B cell (primary cell): ENCODE measurements around the gene KIF2A. TPM values are rescaled to one million over a fixed set of nuclear protein-coding genes. Genes with fewer than 3 reads are reported as not detected.

Experiments
- ATAC-seq: fragments of 200-7000 bp; cut with Tn5 transposase; one replicate; pipeline ENCODE4 v1.10.0; 2021; ENCODE audit warnings: low read depth, mild to moderate bottlenecking, moderate number of reproducible peaks, moderate library complexity
- CTCF ChIA-PET: fragments of 350-600 bp; sonication (Branson Sonifier 250); formaldehyde crosslinking; loops from one replicate; lab custom pipeline; 2021; ENCODE audit warnings: antibody characterized with exemption, inconsistent platforms; lab: Charles Lee
- POLR2A ChIA-PET: fragments of 350-600 bp; sonication (Branson Sonifier 250); formaldehyde crosslinking; loops from one replicate; lab custom pipeline; 2021; ENCODE audit warnings: antibody characterized with exemption; lab: Charles Lee
- DNase-seq: peaks from one replicate; pipeline ENCODE4 v3.0.0; 2013
- H2AFZ ChIP-seq: 2 replicates; pipeline ENCODE4 v1.6.1; 2012; ENCODE audit warnings: mild to moderate bottlenecking, low read depth, low read length; ENCODE audit not compliant: insufficient read depth, poor library complexity, severe bottlenecking
- H3K27ac ChIP-seq, 2 donors: 1 replicate in 1 of 2; 2 replicates in 1 of 2; pipeline ENCODE4 v1.5.1; 2012 to 2013; ENCODE audit warnings: low read length in 2 of 2, mild to moderate bottlenecking in 2 of 2, moderate library complexity in 1 of 2
- H3K27me3 ChIP-seq, 4 experiments: fragments of 200-600 bp in 1 of 4; sonication (generic) in 1 of 4; replicated peaks in 1 of 4; 1 replicate in 2 of 4; 2 replicates in 2 of 4; pipeline versions ENCODE4 v1.6.1 to v1.7.0; 2013 to 2016; ENCODE audit warnings: low read length in 3 of 4, mild to moderate bottlenecking in 2 of 4, mixed read lengths in 1 of 4, moderate library complexity in 1 of 4; ENCODE audit not compliant: insufficient read depth in 4 of 4, control insufficient read depth in 3 of 4; ENCODE audit errors: control extremely low read depth in 1 of 4
- H3K36me3 ChIP-seq, 2 experiments: replicated peaks in 1 of 2; 1 replicate in 1 of 2; 2 replicates in 1 of 2; pipeline versions ENCODE4 v1.6.1 to v1.7.1; 2013; ENCODE audit warnings: low read length in 1 of 2; ENCODE audit not compliant: insufficient read depth in 2 of 2, control insufficient read depth in 1 of 2; ENCODE audit errors: control extremely low read depth in 1 of 2, extremely low read depth in 1 of 2
- H3K4me1 ChIP-seq, 2 donors: fragments of 200-600 bp in 1 of 2; sonication (generic) in 1 of 2; 1 replicate in 1 of 2; 2 replicates in 1 of 2; pipeline versions ENCODE4 v1.5.1 to v1.6.1; 2013 to 2017; ENCODE audit warnings: low read length in 2 of 2; ENCODE audit not compliant: control insufficient read depth in 2 of 2, insufficient read depth in 2 of 2
- H3K4me2 ChIP-seq: replicated peaks from 2 replicates; pipeline ENCODE3; 2012; ENCODE audit warnings: mild to moderate bottlenecking, low read depth, low read length; ENCODE audit not compliant: poor library complexity, severe bottlenecking
- H3K4me3 ChIP-seq, 5 experiments: fragments of 200-600 bp in 1 of 5; sonication (generic) in 1 of 5; 1 replicate in 3 of 5; 2 replicates in 2 of 5; pipeline versions ENCODE4 v1.5.1 to v1.7.0; 2011 to 2016; ENCODE audit warnings: low read length in 4 of 5, mild to moderate bottlenecking in 4 of 5, low read depth in 2 of 5, control low read depth in 1 of 5, moderate library complexity in 1 of 5; ENCODE audit not compliant: insufficient read depth in 1 of 5; ENCODE audit errors: control extremely low read depth in 1 of 5, extremely low read depth in 1 of 5
- H3K79me2 ChIP-seq: fragments of 200-600 bp; sonication (generic); one replicate; pipeline ENCODE4 v1.6.0; 2016; ENCODE audit warnings: low read length; ENCODE audit not compliant: control insufficient read depth, insufficient read depth
- H3K9ac ChIP-seq: fragments of 200-600 bp; sonication (generic); 2 replicates; pipeline ENCODE4 v1.6.1; 2017; ENCODE audit warnings: mild to moderate bottlenecking, low read length, moderate library complexity
- H3K9me3 ChIP-seq, 3 donors: one replicate each; pipeline versions ENCODE4 v1.6.1 to v1.7.1; 2013; ENCODE audit warnings: low read length in 2 of 3; ENCODE audit not compliant: control insufficient read depth in 2 of 3, insufficient read depth in 1 of 3; ENCODE audit errors: control extremely low read depth in 1 of 3
- H4K20me1 ChIP-seq: 2 replicates; pipeline ENCODE4 v1.6.0; 2012; ENCODE audit warnings: mild to moderate bottlenecking, low read length; ENCODE audit not compliant: insufficient read depth, control insufficient read depth, poor library complexity, severe bottlenecking
- H3K27ac Mint-ChIP-seq: one replicate; pipeline ENCODE4 v1.8.0; 2021; ENCODE audit warnings: mixed read lengths
- H3K27me3 Mint-ChIP-seq: one replicate; pipeline ENCODE4 v1.8.0; 2021; ENCODE audit warnings: mixed read lengths
- H3K4me1 Mint-ChIP-seq: one replicate; pipeline ENCODE4 v1.8.0; 2021; ENCODE audit warnings: mixed read lengths
- H3K4me3 Mint-ChIP-seq: one replicate; pipeline ENCODE4 v1.8.0; 2021; ENCODE audit warnings: mixed read lengths
- H3K9me3 Mint-ChIP-seq: one replicate; pipeline ENCODE4 v1.8.0; 2022; ENCODE audit warnings: mixed read lengths; ENCODE audit not compliant: insufficient read depth
- EZH2 ChIP-seq: IDR thresholded peaks from 2 replicates; pipeline ENCODE4 v1.6.1; 2012; ENCODE audit warnings: borderline replicate concordance, low read depth, mild to moderate bottlenecking, moderate library complexity, low read length; ENCODE audit not compliant: insufficient read depth, poor library complexity, severe bottlenecking
- WGBS: methylation state at CpG from one replicate; pipeline ENCODE4 v1.1.5; 2013; ENCODE audit warnings: missing lambda C conversion rate; ENCODE audit not compliant: insufficient coverage; 5-methylcytosine and 5-hydroxymethylcytosine counted together
- intact Hi-C: fragments of 100-400 bp; cut with micrococcal nuclease; formaldehyde crosslinking; loops from one replicate; pipeline ENCODE4 v1.10.0; 2022
- polyA plus RNA-seq: library from polyadenylated mRNA; depleted of rRNA; stranded (reverse); fragments of >200 nt; gene quantifications from 2 replicates; pipeline ENCODE4 v1.2.3, GENCODE V29; 2012
- total RNA-seq, 2 donors: library from RNA; stranded (reverse); fragments of 120-200 nt in 1 of 2; gene quantifications; 1 replicate in 1 of 2; 2 replicates in 1 of 2; pipeline versions ENCODE4 v1.2.3 to v1.2.4, GENCODE V29; 2013 to 2022
- TF ChIP-seq, protein P1 (sequence below): fragments of 200-600 bp; IDR thresholded peaks from one replicate; pipeline ENCODE4 v1.8.0; 2022; ENCODE audit warnings: antibody characterized with exemption, mild to moderate bottlenecking

Gene KIF2A
- total and polyA plus RNA-seq, 2 donors (not counting 1 experiment from before 2014, with no cell fraction given) = 12.9 to 59.0 TPM

- no peaks in the 10 kb centered on the region for H3K79me2 ChIP-seq
- DNase-seq (no peak), ATAC-seq (no peak)
- Mint-ChIP-seq H3K4me1 (no peaks in the 10 kb centered on the region), H3K4me3 (no peak overlapping the region), H3K27me3 (no peaks in the 10 kb centered on the region), H3K9me3 (no peaks in the 10 kb centered on the region), H3K27ac (no peak overlapping the region)
- POLR2A ChIA-PET = no interaction called here
- no peak overlapping the region for H3K4me3 ChIP-seq
- no peaks in the 10 kb centered on the region for H4K20me1 ChIP-seq
- TF ChIP-seq, protein P1, sequence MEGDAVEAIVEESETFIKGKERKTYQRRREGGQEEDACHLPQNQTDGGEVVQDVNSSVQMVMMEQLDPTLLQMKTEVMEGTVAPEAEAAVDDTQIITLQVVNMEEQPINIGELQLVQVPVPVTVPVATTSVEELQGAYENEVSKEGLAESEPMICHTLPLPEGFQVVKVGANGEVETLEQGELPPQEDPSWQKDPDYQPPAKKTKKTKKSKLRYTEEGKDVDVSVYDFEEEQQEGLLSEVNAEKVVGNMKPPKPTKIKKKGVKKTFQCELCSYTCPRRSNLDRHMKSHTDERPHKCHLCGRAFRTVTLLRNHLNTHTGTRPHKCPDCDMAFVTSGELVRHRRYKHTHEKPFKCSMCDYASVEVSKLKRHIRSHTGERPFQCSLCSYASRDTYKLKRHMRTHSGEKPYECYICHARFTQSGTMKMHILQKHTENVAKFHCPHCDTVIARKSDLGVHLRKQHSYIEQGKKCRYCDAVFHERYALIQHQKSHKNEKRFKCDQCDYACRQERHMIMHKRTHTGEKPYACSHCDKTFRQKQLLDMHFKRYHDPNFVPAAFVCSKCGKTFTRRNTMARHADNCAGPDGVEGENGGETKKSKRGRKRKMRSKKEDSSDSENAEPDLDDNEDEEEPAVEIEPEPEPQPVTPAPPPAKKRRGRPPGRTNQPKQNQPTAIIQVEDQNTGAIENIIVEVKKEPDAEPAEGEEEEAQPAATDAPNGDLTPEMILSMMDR = no peak
- no peak for TF ChIP-seq EZH2
- no peak overlapping the region for H3K4me2 ChIP-seq
- H3K36me3 ChIP-seq = peaks cover 8 to 39% of the 10 kb centered on the region in 2 experiments
- intact Hi-C loops = no loop called here
- no peaks in the 10 kb centered on the region for H3K9me3 ChIP-seq
- CTCF ChIA-PET = interaction anchor here (1.4 to 2.0 kb wide), 2 partner anchors 8 to 171 kb away, joined by 3 to 5 read pairs; no protein-coding TSS in a partner anchor
- WGBS = 87% methylated on average over 3 of the region's 5 CpGs
- H3K9ac ChIP-seq = no peak overlapping the region
- H3K27ac ChIP-seq = no peak overlapping the region
- H3K4me1 ChIP-seq = no peaks in the 10 kb centered on the region
- no peak overlapping the region for H2AFZ ChIP-seq
- no peaks in the 10 kb centered on the region for H3K27me3 ChIP-seq
Measured at GRCh38 chr5:62395210-62395950, 89.4 kb downstream of the KIF2A start.
